Measurements from ENCODE around the gene YWHAH. TPM values are rescaled to one million over a fixed set of nuclear protein-coding genes. Genes with fewer than 3 reads are reported as not detected.
A peak's percentile ranks its signal among the peaks of the same experiment; 100 is the strongest.

The YWHAH gene
- total and polyA plus RNA-seq, 2 of the 8 experiments (the other 6 are each of a cell fraction or from before 2014, with no cell fraction given) = 146 to 247 TPM

DNA sequence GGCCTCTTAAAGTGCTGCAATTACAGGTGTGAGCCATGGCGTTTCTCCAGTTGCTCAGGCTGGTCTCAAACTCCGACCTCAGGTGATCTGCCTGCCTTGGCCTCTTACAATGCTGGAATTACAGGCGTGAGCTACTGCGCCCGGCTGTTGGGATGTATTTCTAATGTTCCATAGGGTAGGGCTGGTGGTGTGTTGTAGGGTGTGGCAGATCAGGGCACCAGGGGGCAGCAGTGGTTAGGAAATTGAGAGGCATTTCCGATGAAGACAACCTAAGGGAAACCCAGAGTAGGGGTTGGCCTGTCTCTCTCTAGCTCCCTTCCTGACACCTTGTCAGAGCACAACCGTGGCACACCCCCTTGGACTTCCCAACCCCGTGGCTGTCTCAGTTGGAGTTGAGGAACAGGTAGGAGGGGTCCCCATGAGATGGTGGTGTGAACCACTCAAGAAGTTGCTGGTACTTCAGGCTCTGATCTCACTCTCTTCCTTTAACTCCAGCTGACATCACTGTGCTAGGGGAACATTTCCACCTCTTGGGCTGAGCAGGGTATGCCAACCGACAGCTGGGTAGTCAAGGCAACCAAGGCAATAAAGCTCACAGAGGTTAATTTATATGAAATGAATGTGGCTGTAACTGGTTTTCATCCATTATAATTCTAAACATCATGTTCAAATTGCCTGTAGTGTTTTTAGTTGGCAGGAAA, 33.0 kb downstream of the YWHAH start:
- no peaks in the 10 kb centered on the region for H3K36me3 ChIP-seq (ENCODE audit: control insufficient read depth in 2 of 4, insufficient read depth in 4 of 4, low read length in 3 of 4)
- no peak overlapping the region for H2BK12ac ChIP-seq (ENCODE audit: low read depth, low read length)
- no peak overlapping the region for H3K14ac ChIP-seq (ENCODE audit: insufficient read length)
- H3K9ac ChIP-seq (replicated peaks in 1 of 4; ENCODE audit: extremely low read depth in 1 of 4, low read depth in 3 of 4, low read length in 3 of 4) = no peak overlapping the region
- H3K79me1 ChIP-seq (ENCODE audit: low read depth, low read length) = no peaks in the 10 kb centered on the region
- no peak overlapping the region for H3K27ac ChIP-seq (ENCODE audit: low read depth, low read length)
- no peaks in the 10 kb centered on the region; a peak in 1 of 7 replicates for H3K4me1 ChIP-seq (replicated peaks in 1 of 4; ENCODE audit: control insufficient read depth in 3 of 4, insufficient read depth in 4 of 4, low read length in 3 of 4)
- 26% methylated on average over 9 of the region's 9 CpGs; no CpG with 5 or more reads in 1 of the 2 experiments for WGBS, 2 experiments (ENCODE audit: extremely low coverage in 1 of 2, insufficient coverage in 1 of 2, insufficient read length in 1 of 2, insufficient replicate concordance in 2 of 2, low coverage in 1 of 2, low lambda C conversion rate in 2 of 2, missing lambda C conversion rate in 1 of 2)
- H3K23ac ChIP-seq (ENCODE audit: insufficient read length) = no peak overlapping the region
- H3K27me3 ChIP-seq (replicated peaks in 1 of 4; ENCODE audit: control insufficient read depth in 3 of 4, extremely low read depth in 1 of 4, insufficient read depth in 3 of 4, low read length in 3 of 4) = no peaks in the 10 kb centered on the region
- no peak overlapping the region for H4K8ac ChIP-seq (ENCODE audit: extremely low read depth, insufficient read depth, low read length)
- no peaks in the 10 kb centered on the region for H3K9me3 ChIP-seq (ENCODE audit: insufficient read depth in 2 of 2, low read depth in 1 of 2, low read length in 1 of 2)
- no peaks in the 10 kb centered on the region for H4K20me1 ChIP-seq (replicated peaks in 1 of 2; ENCODE audit: control insufficient read depth in 1 of 2, insufficient read depth in 2 of 2, low read length in 2 of 2)
- no peak overlapping the region for H3K18ac ChIP-seq (ENCODE audit: extremely low read depth, low read length)
- H2BK20ac ChIP-seq (ENCODE audit: low read length) = no peak overlapping the region
- H2BK120ac ChIP-seq (replicated peaks; ENCODE audit: low read depth, low read length) = no peak overlapping the region
- H2BK15ac ChIP-seq (ENCODE audit: low read length) = no peak overlapping the region
- ChIA-PET POLR2A (ENCODE audit: partially characterized antibody) (interaction anchor here (0.7 to 1.2 kb wide), 2 partner anchors 23 to 105 kb away, joined by 3 to 5 read pairs; no protein-coding TSS in a partner anchor), CTCF (ENCODE audit: partially characterized antibody) (interaction anchor here (0.5 to 15.0 kb wide), 45 partner anchors 13 to 473 kb away, joined by 3 to 243 read pairs (median 4); no protein-coding TSS in a partner anchor)
- no peak overlapping the region for H3K4ac ChIP-seq (replicated peaks; ENCODE audit: insufficient read length, low read depth, low read length)
- no peak overlapping the region for H3K4me3 ChIP-seq (ENCODE audit: extremely low read depth in 1 of 4, insufficient read depth in 2 of 4, low read depth in 3 of 4, low read length in 4 of 4)
- 0 out of 2 replicates have a peak overlapping the region, but pooled peaks have one; percentile 48 for H2AFZ ChIP-seq (ENCODE audit: low read length)
- H3K56ac ChIP-seq (replicated peaks; ENCODE audit: insufficient read length, low read depth, low read length) = no peak overlapping the region
- no peaks in the 10 kb centered on the region for H3K23me2 ChIP-seq (ENCODE audit: low read depth, low read length)
- FAIRE-seq = peak; percentile 91
- no peak overlapping the region for H4K5ac ChIP-seq (ENCODE audit: insufficient read length, low read depth, low read length)
- H3K4me2 ChIP-seq (ENCODE audit: insufficient read depth in 1 of 2, low read depth in 2 of 2, low read length in 2 of 2) = no peak overlapping the region
- TF ChIP-seq EGR1 (IDR thresholded peaks at IDR 0.05; ENCODE audit: borderline replicate concordance, low read depth, low read length) (no peak), RAD21 (IDR thresholded peaks at IDR 0.05 in 1 of 2, conservative IDR thresholded peaks at IDR 0.05 in 1 of 2; ENCODE audit: low read depth in 2 of 2, low read length in 2 of 2) (peak; percentile 98), JUND (IDR thresholded peaks at IDR 0.05; ENCODE audit: low read length) (peak; percentile 22; the same call in 1 of the 2 replicates), CTCF (IDR thresholded peaks at IDR 0.05; ENCODE audit: control extremely low read depth in 1 of 3, insufficient read depth in 1 of 3, low read depth in 1 of 3, low read length in 3 of 3) (peak; percentile 76 to 94 (median 90)), ASH2L (IDR thresholded peaks at IDR 0.05; ENCODE audit: low read length) (no peak), YY1 (IDR thresholded peaks at IDR 0.05; ENCODE audit: low read depth, low read length) (no peak), CHD2 (IDR thresholded peaks at IDR 0.05; ENCODE audit: low read length) (0 out of 2 replicates have a peak, but pooled peaks have one; percentile 20), TEAD4 (IDR thresholded peaks at IDR 0.05; ENCODE audit: low read depth, low read length) (no peak)
- no peak overlapping the region for H2AK5ac ChIP-seq (ENCODE audit: low read depth, low read length)
- H3K79me2 ChIP-seq (ENCODE audit: control insufficient read depth in 1 of 2, insufficient read depth in 2 of 2, low read length in 2 of 2) = no peaks in the 10 kb centered on the region
- peak; percentile 72 to 96 for DNase-seq (ENCODE audit: low read depth in 1 of 2, low spot score in 2 of 2)
- H4K91ac ChIP-seq (replicated peaks; ENCODE audit: insufficient read length, low read length) = no peak overlapping the region
- no peak overlapping the region for H2BK5ac ChIP-seq (ENCODE audit: low read depth, low read length)

Measured in H1 (cell line).